Measurements from ENCODE around the gene SLC43A1.
A peak's percentile ranks its signal among the peaks of the same experiment; 100 is the strongest.

SLC43A1 gene

DNA sequence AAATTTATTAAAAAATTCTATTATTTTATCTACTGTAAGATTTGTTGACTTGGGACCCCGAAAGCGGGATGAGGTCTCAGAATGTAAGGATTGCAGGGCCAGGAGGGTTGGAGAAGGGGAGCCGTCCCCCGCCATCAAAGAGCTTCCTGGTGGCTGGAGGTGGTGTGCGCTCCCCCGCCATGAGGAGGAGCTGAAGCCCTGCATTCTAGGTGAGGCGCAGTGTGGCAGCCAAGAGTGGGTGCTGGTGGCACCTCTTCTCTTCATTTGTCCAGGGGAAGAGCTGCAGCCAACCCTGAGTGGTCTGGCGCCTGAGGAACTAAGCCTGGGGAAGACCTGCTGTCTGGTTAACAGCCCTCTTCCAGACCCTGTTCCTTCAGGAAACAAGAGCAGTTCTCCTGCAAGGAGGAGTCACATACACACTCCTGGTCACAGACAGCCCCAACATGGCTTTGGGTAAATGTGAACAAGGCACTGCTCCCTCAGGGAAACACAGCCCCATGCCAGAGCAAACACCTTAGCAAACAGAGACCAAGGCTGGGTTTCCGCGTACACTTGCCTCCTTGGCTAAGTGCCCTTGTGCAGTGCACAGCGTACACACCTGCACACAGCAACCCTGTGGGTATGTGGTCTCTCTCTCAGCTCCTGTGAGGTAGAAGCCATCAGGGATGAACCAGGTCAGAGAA, 37.9 kb downstream of the SLC43A1 start:
- no peak for DNase-seq

DNA sequence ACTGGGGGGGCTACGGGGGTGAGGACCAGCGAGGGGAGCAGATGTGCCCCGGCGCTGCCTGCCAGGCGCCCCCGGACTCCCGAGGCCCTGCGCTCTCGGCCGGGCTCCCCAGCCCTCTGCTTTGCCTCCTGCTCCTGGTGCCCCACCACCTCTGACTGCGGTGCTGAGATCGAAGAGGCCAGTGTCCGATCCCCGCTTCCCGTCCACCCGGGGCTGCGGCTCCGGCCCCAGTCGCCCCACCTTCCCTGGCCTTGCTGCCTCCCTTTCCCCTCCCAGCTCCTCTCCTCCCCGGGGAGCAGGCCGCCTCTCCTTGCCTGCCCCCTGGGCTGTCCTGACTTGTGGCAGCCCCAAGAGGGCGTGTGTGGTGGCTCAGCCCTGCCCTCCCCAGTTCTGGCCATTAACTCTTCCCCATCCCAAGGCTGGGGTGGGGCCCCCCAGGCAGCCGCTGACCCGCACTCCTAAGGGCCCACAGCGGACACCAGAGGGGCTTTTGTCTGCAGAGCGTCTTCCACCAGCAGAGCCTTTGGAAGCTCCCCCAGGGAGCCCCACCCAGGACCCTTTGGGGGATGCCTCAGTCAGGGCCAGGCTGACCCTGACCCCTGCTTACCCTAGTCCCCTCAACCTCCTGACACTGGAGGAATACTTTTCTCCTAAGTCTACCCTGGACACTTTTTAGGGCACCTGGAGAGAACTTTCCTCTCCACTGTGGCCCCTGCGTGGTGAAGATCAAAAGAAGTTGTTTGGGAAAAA, 38.6 kb downstream of the SLC43A1 start:
- DNase-seq: peak; percentile 78

DNA sequence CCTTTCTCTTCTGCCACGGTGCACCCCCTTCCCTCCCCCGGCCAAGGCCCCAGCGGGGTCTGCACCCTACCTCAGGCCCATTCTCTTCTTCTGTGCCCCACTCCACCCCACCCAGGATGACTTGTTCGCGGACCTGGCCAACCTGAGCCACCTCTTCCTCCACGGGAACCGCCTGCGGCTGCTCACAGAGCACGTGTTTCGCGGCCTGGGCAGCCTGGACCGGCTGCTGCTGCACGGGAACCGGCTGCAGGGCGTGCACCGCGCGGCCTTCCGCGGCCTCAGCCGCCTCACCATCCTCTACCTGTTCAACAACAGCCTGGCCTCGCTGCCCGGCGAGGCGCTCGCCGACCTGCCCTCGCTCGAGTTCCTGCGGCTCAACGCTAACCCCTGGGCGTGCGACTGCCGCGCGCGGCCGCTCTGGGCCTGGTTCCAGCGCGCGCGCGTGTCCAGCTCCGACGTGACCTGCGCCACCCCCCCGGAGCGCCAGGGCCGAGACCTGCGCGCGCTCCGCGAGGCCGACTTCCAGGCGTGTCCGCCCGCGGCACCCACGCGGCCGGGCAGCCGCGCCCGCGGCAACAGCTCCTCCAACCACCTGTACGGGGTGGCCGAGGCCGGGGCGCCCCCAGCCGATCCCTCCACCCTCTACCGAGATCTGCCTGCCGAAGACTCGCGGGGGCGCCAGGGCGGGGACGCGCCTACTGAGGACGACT, 39.3 kb downstream of the SLC43A1 start:
- peak; percentile 38 for DNase-seq

DNA sequence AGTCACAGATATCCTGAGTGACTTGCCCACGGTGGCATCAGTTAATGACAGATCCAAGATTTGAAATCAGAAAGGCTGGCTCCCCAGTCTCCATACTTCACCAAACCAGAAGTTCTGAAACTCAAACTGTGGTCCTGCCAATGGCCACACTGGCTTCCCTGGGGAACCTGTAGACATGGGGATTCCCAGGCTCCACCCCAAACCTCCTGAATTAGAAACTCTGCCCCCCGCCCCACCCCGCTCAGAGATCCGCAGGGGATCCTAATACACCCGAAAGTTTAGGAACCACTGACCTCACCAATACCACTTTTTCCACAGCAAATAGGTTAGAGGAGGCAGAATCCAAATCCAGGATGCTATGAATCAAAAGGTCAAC, 39.8 kb downstream of the SLC43A1 start:
- DNase-seq: no peak

DNA sequence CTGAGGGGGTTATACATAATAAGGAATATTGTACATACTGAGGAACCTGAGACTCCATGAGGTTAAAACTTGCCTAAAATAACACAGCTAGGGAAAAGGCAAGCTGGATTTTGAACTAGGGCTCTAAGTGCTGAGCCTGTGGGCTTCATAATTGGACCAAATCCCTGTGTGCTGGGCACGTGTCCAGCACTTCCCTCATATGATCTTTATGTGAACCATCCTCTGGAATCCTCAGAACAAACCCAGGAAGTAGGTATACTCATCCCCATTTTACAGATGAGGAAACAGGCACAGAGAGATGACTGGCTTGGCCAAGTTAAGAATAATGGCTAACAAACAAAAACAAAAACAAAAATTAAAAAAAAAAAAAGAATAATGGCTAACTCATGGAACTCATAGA, 40.3 kb downstream of the SLC43A1 start:
- no peak for DNase-seq

DNA sequence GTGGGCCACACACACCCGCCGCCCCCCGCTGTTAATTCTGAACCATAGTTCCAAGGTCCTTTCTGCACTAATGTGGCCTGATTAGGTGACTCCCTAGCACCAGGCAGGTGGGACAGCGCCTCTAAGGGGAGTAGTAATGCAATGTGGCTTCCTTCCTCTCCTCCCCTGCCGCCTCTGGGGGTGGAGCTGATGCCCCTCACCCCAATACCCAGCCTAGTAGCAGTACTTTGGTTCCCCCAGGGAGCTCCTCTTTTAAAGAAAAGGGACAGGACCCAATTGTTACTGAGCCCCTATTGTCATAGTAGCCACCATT, 40.7 kb downstream of the SLC43A1 start:
- DNase-seq: no peak

DNA sequence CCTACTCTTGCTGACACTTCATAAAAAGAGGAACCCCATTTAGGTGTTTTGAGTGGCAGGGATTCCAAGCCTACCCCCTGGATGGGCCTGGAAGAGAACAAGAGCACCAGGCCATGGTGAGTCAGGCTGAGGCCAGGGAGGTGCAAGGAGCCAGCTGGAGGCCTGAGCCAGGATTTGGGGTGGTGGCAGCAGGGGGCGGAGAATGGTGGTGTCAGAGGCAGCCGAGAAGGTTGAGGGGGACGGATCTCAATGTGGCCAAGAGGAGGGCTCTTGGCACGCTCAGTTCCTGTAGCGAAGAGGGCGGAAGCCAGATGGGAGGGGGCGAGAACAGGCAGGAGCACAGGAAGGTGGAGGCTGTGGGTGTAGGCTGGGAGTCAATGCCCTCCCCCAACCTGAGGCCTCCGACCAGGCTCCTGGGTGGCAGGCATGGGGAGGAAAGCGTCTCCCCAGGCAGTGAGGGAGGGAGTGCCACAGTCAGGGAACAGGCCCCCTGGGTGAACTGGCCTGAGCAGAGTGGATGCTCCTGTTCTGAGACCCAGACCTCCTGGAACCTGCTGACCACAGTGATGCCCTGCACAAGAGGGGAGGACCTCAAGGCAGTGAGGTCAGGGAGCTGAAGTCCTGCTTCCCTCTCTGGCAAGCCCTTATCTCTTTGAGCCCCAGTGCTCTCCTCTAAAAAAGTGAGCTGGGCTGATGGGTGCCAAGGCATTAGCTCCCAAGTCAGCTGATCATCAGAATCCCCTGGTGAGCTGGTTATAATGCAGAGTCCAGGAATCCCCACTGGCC, 41.3 kb downstream of the SLC43A1 start:
- DNase-seq: peak; percentile 74

DNA sequence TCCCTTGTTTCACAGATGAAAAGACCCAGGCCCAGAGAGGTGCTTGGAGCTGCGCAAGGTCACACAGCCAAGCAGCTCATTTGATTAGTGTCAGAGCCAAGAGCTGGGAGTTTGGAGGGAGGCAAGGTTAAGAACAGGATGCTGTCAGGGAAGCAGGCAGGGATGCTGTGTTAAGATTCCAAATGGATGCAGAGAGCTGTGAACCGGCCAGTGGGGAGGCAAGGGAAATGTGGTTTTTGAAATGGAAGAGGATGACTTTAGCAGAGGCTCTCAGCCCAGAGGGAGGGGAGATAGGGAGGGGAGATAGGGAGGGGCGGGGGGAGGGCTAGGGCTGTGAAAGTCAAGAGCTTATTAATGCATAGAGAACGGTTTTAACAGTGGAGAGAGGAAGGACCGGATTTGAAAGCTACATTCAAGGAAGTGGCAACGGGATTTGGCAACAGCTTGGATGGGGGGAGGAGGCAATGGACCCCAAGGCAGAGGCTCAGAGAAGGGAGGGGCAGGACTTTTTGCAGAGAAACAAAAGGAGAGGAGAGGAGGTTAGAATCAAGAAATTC, 42.1 kb downstream of the SLC43A1 start:
- peak; percentile 37 for DNase-seq

DNA sequence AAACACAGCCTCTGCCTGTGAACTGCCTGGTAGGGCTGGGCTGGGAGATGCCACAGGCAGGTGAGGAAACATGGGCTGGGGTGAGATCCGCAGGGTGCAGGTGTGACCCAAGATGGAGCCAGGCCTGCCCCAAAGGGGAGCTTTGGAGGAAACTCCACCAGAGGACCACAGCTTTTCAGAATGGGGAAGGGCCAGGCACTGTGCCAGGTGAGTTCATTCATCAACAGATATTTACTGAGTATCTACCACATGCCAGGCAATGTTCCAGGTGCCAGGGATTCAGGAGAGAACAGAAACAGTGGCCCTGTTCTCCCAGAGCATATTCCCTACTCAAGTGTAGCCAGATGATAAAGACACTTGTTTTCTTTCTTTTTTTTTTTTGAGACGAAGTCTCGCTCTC, 44.0 kb downstream of the SLC43A1 start:
- no peak for DNase-seq

DNA sequence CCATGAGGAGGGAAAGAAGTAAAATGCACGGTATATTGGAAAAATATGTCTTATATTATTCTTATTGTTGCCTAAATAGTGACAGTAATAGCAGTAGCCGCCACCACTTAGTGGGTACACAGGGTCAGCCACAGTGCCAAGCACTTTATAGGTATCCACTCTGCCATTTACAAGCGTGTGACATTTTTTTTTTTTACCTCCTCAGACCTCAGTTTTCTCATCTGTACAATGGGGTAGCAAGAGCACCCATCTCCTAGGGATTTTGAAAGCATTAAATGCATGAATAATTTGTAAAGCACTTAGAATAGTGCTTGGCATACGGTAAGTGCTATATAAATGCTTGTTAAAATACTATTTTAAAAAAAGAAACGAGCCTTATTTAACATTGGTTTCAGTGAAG, 46.2 kb downstream of the SLC43A1 start:
- DNase-seq: no peak

DNA sequence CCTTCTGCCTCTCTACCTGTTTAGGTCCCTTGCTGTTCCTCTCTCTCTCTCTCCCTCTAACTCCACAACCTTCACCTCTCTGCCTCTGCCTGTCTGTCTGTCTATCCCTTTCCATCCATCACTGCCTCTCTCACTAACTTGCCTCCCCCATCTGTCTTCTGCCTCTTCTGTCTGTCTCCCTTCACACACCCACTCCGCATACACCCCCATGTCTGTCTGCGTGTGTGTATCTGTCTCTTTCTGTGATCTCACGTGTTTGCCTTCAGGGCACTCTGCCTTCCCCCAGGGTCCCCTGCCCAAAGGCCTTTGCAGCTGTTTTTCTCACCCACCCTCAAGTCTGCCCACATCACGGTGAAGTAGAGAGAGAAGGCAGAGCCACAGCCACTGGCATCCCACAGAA, 47.2 kb downstream of the SLC43A1 start:
- no peak for DNase-seq

DNA sequence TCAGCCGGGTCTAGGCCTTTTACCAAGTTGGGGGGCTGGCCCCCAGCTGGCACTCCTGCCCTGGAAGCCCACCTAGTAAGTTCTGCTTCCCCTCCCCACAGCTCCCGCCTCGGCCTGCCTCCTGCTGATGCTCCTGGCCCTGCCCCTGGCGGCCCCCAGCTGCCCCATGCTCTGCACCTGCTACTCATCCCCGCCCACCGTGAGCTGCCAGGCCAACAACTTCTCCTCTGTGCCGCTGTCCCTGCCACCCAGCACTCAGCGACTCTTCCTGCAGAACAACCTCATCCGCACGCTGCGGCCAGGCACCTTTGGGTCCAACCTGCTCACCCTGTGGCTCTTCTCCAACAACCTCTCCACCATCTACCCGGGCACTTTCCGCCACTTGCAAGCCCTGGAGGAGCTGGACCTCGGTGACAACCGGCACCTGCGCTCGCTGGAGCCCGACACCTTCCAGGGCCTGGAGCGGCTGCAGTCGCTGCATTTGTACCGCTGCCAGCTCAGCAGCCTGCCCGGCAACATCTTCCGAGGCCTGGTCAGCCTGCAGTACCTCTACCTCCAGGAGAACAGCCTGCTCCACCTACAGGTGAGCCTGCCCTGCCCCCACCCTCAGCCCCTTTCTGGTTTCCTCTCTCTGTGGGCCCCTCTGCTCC, 47.9 kb downstream of the SLC43A1 start:
- no peak for DNase-seq

DNA sequence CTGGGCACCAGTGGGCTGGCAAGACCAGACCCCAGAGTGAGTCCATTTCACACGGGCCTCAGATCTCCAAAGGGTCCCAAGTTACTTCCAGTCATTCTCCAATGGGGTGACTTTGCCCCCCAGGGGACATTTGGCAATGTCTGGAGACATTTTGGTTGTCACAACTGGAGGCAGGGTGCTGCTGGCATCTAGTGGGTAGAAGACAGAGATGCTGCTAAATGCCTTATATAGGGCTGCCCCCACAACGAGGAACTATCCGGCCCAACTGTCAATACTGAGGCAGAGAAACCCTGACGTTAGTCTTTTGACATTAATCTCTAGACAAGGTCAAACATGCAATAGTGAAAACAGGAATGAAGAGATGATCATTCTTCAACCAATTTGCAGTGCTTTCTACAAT, 48.8 kb downstream of the SLC43A1 start:
- DNase-seq: no peak

DNA sequence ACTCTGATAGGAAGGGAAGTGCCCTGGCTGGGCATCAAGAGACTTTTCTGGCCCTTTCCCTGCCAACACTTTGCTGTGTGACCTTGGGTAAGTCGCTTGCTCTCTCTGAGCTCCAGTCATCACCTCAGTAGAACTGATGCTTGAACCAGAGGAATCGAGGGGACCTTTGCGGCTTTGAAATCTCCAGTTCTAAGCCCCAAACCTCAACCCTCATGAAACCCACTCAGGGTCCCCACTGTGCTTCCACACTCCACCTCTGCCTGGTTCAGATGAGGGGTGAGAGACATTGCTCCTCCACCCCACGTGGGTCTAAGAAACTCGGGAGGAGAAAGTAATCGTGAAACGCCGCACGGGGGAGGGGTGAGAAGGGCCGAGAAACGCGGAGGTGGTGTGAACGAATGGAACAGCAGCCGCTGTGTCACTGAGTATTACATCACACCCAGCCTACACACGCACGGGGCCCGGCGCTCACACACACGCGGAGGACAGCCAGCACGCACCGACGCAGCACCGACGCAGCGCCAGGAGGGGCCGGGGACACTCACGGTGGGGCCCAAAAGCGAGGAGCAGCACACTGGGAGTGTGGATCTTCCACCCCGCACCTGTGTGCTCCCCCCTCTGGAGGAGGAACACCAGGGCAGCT, 50.8 kb downstream of the SLC43A1 start:
- no peak for DNase-seq

DNA sequence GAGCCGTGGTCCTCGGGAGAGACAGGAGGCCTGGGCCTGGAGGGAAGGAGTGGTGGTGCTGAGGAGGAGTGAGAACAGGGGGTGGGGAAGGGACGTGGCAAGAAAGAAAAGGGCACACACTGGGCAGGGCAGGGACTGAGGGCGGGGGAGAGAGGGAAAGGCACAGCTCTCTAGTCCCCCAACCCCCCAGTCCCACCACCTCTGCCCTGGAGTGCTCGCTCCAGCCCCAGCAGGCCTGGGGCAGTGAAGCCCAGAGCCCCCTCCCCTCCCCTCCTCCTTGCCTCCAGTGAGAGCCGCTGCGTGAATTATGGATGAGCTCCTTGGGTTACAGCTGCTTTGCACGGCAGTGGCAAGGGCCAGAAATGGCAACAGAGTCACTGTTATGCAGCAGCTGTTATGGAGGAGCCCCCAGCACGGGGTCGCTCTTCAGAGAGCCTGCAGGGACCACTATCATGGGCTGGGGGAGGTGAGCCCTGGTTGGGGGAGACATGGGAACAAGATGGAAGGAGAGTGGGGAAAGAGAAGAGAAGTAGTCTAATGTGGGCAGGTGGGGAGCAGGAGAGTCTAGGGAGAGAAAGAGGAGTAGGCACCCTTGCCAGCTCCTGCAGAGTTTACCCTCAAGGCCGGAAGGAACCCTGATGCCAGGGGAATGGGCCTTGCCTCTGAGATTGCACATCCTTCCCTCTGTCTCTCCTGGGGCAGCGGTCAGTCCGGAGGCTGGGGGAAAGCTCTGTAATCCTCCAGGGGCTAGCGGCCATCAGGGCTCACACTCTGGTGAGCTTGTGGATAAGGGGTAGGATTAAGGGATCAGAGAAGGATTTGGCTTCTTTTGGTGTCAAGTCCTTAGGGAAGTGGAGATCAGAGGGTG, 51.6 kb downstream of the SLC43A1 start:
- DNase-seq: no peak

DNA sequence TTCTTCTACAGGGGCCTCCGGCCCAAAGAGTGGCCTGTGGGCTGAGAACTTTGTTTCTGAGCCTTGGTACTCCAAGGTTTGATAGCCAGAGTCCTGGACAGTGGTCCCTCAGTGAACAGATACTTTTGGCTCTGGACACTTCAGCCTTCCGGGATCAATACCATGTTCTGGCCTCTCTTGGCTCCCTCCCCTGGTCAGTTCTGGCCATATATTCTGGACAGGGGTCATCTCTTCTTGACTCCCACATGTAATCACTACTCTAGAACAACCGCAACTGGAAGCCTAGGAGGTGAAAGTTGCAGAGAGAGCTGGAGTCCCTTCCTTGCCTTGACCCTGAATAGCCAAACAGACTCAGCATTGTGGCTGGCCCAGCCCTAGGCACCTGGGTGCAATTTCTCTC, 52.9 kb downstream of the SLC43A1 start:
- no peak for DNase-seq

DNA sequence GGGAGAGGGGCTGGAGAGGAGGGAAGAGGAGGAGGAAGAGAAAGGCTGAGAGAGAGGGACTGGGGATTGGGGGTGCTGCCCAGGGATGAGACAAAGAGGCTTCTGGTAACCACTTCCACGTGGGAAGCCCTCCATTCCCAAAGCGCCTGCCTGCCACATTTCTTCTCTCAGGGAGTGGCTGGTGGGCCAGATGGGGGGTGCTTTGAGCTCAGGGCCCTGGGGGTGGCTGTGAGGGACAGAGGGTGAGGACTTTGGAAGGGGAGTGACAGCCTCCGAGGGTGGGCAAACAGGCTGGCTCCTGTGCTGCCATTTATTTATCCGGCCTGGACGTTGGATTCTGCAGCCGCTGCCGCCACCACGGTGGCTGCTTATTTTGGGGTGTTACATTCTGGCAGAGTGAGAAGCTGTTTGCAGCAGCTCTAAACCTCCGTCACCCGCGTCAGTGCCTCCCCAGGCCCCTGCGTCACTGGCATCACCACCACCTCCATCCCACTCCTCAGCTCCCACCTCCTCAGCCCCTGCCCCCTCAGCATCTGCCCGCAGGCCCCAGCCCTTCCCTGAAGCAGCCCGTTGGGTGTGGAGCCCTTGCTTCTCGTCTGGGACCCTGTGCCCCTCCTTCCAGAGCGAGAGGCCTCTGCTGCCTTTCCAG, 53.5 kb downstream of the SLC43A1 start:
- DNase-seq: no peak

DNA sequence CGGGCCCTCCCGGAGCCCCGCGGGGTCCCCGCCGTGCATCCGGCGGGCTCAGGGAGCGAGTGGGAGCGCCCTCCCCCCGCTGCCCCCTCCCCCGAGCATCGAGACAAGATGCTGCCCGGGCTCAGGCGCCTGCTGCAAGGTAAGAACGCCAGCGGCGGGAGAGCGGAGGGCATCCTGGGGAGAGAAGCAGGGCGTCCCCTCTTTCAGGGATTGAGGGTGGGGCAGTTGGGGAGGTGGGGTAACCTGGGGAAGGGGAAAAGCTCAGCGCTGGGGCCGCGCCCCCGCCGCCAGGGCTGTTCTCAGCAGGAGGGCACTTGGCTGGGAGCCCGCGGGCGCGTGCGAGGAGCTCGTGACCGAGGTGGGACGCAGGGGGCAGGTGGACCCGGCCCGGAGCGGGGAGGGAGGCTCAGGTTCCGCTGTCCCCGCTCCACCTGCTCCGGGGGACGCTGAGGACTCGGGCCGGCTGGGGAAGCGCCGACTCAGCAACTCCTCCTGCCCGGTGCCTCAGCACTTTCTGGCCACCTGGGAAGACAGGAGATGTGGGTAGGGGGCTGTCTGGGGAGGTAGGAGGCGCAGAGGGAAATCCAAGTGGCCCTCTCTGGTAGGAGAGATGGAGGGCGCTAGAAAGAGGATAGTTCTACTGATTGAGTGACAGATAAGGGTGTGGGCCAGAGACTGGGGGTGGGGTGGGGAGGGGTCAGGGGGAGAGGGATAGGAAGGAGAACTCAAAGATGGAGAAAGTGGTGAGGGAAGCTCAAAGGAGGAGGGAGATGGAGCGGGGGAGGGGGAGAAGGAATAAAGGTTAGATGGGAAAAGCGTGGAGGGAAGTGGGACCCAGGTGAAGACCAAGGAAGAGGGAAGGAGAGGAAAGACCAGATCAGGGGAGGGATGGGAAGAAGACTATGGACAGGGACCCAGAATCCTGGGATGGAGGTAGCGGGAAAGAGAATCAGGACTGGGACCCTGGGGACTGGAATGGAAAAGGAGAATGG, 54.4 kb downstream of the SLC43A1 start:
- no peak for DNase-seq

Data from hematopoietic multipotent progenitor cell treated with erythropoietin and hydrocortisone succinate and interleukin-3 and kit ligand, for 8 days (in vitro differentiated cells).